ENCODE results near the gene ZNF410.

- TF ChIP-seq CTCF (IDR thresholded peaks at IDR 0.05): no peak
- TF ChIP-seq EZH2 (IDR thresholded peaks at IDR 0.05): no peak
Observed at GRCh38 chr14:73965216-73965615, 78.6 kb downstream of the ZNF410 start.
